Epithelial cell of esophagus (primary cell): ENCODE measurements around the gene KRTAP9-7.
"Not testable (repeated sequence)": the region's sequence is repeated elsewhere in the genome, so short reads cannot be mapped to it uniquely, and the experiment has no call there.

ENCODE experiments used
- DNase-seq: peaks from one replicate; pipeline ENCODE4 v3.0.0; 2010; ENCODE audit warnings: low read depth
- H3K4me3 ChIP-seq: 2 replicates; pipeline ENCODE4 v1.5.1; 2011; ENCODE audit warnings: mild to moderate bottlenecking, low read length, control low read depth
- TF ChIP-seq, protein P1 (sequence below): IDR thresholded peaks from 2 replicates; pipeline ENCODE4 v1.5.1; 2011; ENCODE audit warnings: low read depth, mild to moderate bottlenecking, low read length, control low read depth, inconsistent platforms; ENCODE audit not compliant: insufficient read depth; ENCODE audit errors: missing control alignments

Gene KRTAP9-7

GRCh38 chr17:41265078-41265477 lies 10.4 kb upstream of the KRTAP9-7 start, which contains the start of gene KRTAP9-6:
Gene KRTAP9-6 (plus strand): TSS chr17:41265378. CDS start chr17:41265378, 0 bp downstream.
- TF ChIP-seq, protein P1, sequence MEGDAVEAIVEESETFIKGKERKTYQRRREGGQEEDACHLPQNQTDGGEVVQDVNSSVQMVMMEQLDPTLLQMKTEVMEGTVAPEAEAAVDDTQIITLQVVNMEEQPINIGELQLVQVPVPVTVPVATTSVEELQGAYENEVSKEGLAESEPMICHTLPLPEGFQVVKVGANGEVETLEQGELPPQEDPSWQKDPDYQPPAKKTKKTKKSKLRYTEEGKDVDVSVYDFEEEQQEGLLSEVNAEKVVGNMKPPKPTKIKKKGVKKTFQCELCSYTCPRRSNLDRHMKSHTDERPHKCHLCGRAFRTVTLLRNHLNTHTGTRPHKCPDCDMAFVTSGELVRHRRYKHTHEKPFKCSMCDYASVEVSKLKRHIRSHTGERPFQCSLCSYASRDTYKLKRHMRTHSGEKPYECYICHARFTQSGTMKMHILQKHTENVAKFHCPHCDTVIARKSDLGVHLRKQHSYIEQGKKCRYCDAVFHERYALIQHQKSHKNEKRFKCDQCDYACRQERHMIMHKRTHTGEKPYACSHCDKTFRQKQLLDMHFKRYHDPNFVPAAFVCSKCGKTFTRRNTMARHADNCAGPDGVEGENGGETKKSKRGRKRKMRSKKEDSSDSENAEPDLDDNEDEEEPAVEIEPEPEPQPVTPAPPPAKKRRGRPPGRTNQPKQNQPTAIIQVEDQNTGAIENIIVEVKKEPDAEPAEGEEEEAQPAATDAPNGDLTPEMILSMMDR: no peak
- no peak within 1 kb of the TSS for H3K4me3 ChIP-seq
- DNase-seq: no peak

DNA sequence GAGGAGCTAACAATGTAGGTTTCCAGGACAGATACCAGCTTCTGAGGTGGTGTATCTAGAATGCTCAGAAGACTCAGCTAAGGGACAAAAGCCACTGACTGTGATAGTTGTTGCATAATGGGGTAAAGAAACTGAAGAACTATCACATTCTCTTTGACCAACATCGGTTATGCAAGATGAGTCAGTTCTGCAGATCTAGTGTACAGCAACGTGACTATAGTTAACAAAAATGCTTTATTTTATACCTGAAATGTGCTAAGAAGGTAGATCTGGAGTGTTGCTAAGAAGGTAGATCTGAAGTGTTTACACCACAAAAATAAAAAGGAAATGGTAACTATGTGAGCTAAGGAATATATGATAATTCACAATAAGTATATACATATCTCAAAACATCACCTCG lies 7.8 kb upstream of the KRTAP9-7 start:
- TF ChIP-seq, protein P1: no peak
- H3K4me3 ChIP-seq: no peak overlapping the region
- no peak for DNase-seq

- not testable (repeated sequence) for H3K4me3 ChIP-seq, DNase-seq
Observed at GRCh38 chr17:41271323-41271722, 4.2 kb upstream of the KRTAP9-7 start.

DNA sequence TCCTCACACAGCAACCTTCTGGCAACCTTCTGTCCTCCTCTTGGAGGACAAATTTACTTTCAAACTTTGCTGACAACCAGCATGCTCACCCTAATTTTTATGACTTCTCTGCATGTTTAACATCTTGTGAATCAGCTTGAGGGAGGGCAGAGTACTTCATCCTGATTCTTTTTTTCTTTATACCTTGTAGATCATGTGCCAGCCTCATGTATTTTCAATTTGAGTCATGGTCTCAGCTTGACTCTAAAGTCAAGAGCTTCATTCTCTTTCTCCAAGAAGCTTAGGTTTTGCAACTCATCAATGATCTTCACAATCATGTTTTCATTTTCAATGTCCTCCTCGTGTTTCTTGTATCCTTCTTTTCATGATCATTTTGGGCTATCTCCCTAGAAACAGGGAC lies 3.6 kb upstream of the KRTAP9-7 start:
- no peak for DNase-seq
- TF ChIP-seq, protein P1: no peak
- H3K4me3 ChIP-seq: no peak overlapping the region

GRCh38 chr17:41278176-41278955 lies 2.9 kb downstream of the KRTAP9-7 start:
- DNase-seq: no peak
- no peak overlapping the region for H3K4me3 ChIP-seq
- TF ChIP-seq, protein P1: no peak

DNA sequence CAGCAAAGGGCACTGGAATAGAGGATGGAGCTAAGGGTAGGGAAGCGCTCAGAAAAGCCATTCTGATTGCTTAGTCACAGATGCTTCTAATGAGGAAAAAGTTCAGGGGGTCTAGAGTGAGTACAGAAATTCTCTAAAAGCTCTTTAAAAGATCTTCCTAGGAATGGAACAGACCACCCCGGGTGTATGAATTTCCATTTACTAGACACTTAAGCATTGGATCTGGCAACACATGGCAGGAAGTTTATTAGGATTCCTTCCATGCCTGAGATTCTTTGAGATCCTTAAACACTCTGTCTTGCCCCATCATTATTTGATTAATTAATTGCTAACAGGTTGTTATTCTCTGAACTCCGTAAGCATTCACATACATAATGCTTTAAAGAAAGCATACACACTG lies 8.5 kb downstream of the KRTAP9-7 start:
- no peak overlapping the region for H3K4me3 ChIP-seq
- TF ChIP-seq, protein P1: no peak
- no peak for DNase-seq

- DNase-seq: peak; percentile 29
- no peak overlapping the region for H3K4me3 ChIP-seq
- TF ChIP-seq, protein P1: no peak
Observed at GRCh38 chr17:41284546-41284945, 9.0 kb downstream of the KRTAP9-7 start.
